NCI-H748 (cell line): ENCODE measurements around the gene TRERF1.
"Not testable (repeated sequence)": the region's sequence is repeated elsewhere in the genome, so short reads cannot be mapped to it uniquely, and the experiment has no call there.

ENCODE experiments used
- DNase-seq: peaks from one replicate; lab custom pipeline; 2025; ENCODE audit not compliant: unreplicated experiment; lab: John Stamatoyannopoulos, UW

The TRERF1 gene, protein sequence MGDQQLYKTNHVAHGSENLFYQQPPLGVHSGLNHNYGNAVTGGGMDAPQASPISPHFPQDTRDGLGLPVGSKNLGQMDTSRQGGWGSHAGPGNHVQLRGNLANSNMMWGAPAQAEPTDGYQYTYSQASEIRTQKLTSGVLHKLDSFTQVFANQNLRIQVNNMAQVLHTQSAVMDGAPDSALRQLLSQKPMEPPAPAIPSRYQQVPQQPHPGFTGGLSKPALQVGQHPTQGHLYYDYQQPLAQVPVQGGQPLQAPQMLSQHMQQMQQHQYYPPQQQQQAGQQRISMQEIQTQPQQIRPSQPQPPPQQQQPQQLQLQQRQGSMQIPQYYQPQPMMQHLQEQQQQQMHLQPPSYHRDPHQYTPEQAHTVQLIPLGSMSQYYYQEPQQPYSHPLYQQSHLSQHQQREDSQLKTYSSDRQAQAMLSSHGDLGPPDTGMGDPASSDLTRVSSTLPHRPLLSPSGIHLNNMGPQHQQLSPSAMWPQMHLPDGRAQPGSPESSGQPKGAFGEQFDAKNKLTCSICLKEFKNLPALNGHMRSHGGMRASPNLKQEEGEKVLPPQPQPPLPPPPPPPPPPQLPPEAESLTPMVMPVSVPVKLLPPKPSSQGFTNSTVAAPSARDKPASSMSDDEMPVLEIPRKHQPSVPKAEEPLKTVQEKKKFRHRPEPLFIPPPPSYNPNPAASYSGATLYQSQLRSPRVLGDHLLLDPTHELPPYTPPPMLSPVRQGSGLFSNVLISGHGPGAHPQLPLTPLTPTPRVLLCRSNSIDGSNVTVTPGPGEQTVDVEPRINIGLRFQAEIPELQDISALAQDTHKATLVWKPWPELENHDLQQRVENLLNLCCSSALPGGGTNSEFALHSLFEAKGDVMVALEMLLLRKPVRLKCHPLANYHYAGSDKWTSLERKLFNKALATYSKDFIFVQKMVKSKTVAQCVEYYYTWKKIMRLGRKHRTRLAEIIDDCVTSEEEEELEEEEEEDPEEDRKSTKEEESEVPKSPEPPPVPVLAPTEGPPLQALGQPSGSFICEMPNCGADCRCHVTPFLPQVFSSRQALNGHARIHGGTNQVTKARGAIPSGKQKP (N-terminal part only)

DNA sequence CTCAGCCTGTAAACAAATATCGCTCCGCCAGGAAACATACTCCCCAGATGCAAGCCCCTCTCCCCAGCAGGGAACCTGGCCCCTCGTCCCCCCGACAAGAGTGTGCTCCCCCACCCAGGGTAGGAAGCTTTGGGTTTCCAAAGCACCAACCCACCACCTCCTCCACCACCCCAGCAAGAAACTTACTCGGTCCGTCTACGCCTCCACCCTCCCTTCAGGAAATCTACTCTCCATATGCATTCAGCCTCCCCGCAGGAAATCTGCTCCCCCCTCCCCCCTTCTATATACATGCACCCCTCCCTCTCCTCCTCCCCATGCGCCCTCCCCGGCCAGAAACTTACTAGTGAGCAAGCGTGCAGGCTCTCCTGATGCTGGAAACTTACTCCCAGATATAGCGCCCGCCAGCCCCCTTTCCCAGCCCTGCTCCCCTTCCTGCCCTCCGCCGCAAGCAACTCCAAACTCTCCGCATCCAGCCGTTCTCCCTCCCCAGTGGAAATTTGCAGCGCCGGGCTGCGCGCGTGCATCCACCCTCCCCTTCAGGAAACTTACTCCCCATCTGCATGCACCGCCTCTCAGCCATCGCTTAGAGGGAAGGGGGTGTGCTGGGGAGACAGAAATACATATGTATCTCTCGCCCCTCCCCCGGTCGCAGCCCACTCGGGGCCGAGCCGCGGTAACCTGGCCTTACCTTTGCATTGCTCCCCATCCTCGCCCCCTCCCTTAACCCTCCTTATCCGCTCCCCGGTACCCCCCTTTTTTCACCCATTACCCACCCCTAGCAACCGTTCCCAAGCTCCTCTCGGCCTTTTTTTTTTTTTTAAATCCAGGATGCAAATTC is at the start of gene TRERF1:
TRERF1 (minus strand) TSS at position 594 of the 838 bp plus-strand sequence. CDS start 182,336 bp downstream, outside the sequence.
- DNase-seq = peak; percentile 95

GRCh38 chr6:42498473-42499128 is 46.9 kb upstream of the TRERF1 start:
- DNase-seq = peak; percentile 16

DNA sequence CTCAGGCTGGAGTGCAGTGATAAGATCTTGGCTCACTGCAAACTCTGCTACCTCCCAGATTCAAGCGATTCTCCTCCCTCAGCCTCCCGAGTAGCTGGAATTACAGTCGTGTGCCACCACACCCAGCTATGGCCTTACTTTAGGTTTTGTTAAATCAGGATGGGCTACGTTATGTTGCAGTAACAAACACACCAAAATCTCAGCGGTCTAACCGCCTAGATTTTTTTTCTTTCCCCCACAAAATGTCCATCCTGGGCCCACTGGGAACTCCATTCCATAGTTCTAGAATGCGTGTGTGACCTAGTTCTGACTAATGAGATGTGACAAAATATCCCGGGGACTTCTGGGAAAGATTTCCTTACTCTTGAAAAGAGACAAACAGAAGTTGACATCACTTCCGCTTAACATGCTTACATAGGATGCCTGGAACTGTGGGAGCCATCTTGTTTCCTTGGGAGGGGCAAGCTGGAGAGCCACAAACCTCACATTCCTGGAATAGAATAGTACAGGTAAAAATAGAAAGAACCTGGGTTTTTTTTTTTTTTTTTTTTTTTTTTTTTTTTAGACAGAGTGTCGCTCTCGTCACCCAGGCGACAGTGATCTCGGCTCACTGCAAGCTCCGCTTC is 42.3 kb upstream of the TRERF1 start:
- DNase-seq = no peak

- no peak for DNase-seq
These were observed 36.4 kb upstream of the TRERF1 start for GRCh38 chr6:42488129-42488528.

DNA sequence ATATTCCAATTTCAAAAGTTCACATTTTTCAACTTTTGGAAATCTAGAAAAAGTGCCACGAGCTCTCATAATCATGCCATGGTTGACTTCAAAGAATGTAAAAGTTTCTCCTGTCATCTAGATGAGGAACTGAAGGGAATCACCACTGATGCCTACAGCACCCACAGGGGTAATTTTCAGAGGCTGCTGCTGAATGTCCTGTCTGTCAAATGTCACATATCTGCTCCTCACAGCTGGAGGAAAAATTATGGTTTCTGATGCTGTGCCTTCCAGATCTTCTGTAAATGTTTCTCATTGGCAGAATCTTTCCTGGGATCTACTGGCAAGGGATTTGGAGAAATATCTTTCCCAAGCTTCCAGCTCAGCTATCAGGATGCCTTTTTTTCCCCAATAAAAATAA is 32.5 kb upstream of the TRERF1 start:
- DNase-seq = no peak

DNA sequence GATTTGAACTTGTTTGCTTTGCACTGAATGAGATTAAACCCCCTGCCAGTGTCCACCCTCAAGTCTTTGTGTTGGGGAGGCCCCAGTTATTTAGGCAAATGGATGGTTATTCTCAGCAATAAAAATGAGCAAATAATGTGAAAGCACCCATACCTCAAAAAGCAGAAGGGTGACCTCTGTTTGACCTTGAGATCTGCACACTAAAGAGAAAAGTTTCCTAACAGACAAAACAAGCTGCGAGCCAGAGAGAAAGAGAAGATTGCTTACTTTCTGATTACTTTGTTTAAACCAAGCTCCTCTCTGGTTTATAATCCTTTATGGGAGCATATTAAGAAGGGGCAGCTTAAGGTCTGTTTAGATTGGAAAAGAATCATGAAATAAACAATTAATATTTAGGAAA is 30.4 kb upstream of the TRERF1 start:
- DNase-seq = peak; percentile 48

DNA sequence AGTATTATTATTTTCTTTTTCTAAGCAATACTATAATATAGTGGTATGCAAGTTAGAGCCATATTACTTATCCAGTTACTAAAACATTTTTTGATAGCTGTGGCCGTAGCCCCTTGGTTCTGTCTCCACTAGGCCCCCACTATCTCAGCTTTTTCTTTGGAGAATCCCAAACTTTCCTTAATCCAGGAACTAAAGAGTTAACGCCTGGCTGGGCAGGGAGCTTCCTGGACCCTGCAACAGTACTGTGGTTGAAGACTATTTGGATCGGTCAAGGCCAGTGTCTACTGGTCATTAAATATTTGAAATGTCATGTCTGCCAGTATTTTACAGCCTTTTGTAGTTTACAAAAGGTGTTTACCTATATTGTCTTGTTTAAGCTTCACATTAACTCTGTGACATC is 20.0 kb upstream of the TRERF1 start:
- no peak for DNase-seq

- DNase-seq = no peak
These were observed 19.4 kb upstream of the TRERF1 start for GRCh38 chr6:42471142-42471541.

DNA sequence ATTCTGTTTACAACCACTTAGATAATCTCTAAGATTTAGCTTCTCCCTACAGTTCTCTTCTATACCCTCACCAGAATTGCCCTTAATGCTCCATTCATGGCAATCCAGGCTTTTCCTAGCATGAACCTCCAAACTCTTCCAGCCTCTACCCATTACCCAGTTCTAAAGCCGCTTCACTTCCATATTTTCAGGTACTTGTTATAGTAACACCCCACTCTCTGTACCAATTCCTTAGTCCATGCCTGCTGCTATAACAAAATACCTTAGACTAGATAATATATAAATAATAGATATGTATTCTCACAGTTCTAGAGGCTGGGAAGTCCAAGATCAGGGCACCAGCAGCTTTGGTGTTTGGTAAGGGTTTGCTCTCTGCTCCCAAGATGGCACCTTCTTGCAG is 16.5 kb upstream of the TRERF1 start:
- no peak for DNase-seq

GRCh38 chr6:42467651-42468050 is 15.9 kb upstream of the TRERF1 start:
- DNase-seq = no peak

DNA sequence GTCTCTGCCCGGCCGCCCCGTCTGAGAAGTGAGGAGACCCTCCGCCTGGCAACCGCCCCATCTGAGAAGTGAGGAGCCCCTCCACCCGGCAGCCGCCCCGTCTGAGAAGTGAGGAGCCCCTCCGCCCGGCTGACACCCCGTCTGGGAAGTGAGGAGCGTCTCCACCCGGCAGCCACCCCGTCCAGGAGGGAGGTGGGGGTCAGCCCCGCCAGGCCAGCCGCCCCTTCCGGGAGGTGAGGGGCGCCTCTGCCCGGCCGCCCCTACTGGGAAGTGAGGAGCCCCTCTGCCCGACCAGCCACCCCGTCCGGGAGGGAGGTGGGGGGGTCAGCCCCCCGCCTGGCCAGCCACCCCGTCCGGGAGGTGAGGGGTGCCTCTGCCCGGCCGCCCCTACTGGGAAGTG is 14.7 kb upstream of the TRERF1 start:
- DNase-seq = not testable (repeated sequence)

- DNase-seq = no peak
These were observed 10.8 kb upstream of the TRERF1 start for GRCh38 chr6:42462474-42462972.

- DNase-seq = no peak
These were observed 9.2 kb upstream of the TRERF1 start for GRCh38 chr6:42460883-42461282.

DNA sequence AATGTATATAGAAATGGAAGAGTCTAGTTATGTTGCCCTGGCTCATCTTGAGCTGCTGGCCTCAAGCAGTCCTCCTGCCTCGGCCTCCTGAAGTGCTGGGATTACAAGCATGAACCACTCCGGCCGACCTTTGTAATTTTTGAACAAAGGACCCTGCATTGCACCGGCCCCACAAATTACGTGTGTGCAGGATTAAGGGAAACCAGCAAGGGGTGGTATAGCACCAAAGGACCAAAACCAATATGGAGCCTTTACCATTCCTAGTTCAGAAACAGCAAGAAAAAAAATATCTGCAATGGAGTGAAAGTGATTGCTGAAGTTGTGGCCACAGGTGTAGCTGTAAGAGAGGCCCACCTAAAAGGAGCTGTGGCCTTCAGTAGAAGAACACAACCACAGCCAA is 8.2 kb upstream of the TRERF1 start:
- DNase-seq = no peak

DNA sequence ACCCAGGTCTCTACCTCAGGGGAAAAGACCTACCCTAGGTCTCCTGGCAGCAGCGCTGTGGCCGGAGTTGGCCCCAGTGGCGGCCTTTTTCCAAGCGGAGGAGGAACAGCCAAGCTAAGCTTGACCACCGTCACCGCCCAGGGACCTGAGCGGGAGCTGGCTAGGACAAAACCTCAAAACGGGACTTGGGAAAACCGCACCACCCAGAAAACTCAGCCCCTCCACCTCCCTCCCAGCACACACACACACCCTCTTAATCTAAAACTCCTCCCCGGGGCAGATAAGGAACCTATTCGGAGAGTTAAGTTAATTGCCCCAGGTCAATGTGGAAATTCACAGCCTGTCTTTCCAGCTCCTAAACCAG is 2.7 kb upstream of the TRERF1 start:
- DNase-seq = peak; percentile 47

GRCh38 chr6:42453654-42454427 is 2.1 kb upstream of the TRERF1 start:
- DNase-seq = peak; percentile 87

DNA sequence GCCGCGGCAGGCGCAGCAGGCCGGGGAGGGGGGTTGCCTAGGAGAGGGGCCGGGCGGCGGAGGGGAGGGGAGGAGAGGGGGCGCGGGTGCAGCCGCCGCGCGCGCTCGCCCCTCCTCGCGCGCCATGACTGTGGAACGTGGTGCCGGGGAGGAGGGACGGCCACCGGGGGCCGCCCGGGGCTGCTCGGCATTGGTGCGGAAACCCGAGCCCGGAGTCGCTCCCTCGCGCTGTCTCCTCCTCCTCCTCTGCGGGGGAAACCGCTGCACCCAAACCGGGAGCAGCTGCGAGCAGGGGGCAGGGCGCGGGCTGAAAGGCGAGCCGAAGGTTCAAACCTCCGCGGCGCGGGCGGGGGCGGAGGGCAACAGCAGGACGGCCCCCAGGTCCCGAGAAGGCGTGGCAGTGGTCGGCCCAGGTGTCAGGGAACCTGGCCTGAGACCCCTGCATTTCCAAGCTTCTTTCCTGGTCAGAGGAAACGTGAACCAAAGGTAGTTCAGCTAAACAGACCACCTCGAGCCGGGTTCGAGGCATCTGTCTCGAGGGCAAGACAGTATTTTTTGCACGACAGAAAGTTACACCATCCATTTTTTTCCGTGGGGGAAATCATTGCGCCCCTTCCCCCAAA is 1.4 kb upstream of the TRERF1 start:
- DNase-seq = peak; percentile 97
